ENCODE results near the gene MISP3.
"Not testable (repeated sequence)": the region's sequence is repeated elsewhere in the genome, so short reads cannot be mapped to it uniquely, and the experiment has no call there.

- TF ChIP-seq CTCF, POLR2A (IDR thresholded peaks at IDR 0.05): not testable (repeated sequence)
Observed at GRCh38 chr19:14035159-14035558, 37.4 kb upstream of the MISP3 start.
